Hippocampal formation (tissue), 2 donors: ENCODE results near the gene ETFDH.
"Not testable (repeated sequence)": the region's sequence is repeated elsewhere in the genome, so short reads cannot be mapped to it uniquely, and the experiment has no call there.

Experiments used
- DNase-seq, 2 donors: peaks; one replicate each; lab custom pipeline; 2025; lab: John Stamatoyannopoulos, UW

ETFDH gene

DNA sequence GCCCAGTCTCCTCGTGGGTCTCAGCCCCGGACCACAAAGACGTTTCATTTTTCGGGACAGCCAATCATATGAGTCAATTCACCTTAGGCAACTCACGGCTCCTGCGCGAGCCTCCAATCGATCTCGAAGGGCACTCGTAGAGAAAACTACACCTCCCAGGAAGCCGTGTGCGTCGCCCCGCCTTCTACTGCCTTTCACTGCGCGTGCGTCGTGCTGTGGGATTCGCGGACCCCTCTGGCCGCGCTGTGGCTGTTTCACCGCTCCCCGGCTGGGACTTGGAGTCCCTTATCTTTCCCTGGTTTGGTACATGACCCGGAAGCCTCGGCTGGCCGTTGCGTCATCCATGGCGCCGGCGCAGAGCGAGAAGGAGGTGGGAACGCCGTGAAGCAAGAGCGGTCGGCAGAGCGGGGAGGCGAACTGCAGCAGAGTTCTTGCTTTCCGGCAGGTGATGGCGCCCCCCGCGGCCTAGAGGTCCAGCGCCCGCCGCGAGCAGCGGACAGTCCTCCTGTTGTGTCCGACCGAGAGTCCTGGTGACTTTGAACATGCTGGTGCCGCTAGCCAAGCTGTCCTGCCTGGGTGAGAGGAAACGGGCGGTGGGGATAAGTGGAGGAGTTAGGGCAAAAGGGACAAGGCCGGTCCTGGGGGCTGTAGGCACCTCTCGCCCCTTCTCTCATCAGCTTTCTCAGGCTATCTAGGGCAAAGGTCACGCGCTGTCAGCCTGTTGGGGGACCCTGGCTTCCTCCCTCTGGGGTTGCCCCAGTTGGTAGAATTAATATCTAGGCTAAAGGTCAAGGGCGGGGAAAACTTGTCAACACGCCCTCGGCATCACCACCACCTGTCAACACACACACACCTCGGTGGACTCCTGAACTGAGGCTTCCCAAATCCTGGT is at the start of gene ETFDH:
Gene ETFDH (plus strand): TSS at position 382 of the 892 bp plus-strand sequence. CDS start 161 bp downstream, at position 543.
- DNase-seq = peak; percentile 99 to 100

DNA sequence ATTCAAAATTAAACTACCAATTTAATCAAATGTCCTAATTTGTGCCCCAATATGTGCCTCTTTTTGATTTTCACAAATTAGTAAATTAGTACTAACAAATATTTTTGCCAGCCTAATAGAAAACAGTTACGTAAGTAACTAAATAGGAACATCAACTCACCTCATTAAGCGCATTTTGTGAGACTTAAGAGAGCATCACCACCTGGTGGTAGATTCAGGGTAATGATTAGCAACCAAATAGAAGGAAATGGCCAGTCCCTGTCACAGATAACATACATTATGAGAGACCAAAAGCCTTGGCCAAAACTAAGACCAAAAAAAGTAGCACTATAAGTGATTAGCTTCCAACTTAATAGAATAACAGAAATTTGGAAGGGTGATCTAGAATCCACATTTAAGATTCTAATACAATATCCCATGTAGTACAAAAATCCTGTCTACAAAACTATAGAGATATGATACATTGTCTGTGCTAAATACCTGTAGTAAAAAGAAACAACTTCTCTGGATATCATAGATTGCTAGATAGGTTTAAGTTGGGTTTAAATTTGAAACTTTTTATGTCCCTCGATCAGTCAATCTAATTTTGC is 47.1 kb upstream of the ETFDH start:
- peak in 1 of 2 donors; percentile 68 for DNase-seq

DNA sequence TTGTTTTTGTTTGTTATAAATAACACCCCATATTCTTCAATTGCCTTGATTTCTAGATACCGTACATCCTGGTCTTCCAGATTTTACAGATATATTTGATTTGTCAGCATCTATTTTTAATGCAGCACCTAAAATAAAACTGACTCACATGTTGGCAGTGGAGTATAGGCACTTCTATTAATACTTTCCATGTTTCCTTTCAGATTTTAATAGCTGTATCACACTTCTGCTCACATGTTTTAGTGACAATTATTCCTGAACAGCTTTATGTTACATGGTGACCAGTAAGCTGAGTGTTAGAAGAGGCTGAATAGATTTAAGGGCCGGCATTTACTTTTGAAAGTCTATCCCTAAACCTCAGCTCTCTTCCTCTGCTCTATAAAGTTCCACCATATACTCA is 46.6 kb upstream of the ETFDH start:
- DNase-seq = no peak

DNA sequence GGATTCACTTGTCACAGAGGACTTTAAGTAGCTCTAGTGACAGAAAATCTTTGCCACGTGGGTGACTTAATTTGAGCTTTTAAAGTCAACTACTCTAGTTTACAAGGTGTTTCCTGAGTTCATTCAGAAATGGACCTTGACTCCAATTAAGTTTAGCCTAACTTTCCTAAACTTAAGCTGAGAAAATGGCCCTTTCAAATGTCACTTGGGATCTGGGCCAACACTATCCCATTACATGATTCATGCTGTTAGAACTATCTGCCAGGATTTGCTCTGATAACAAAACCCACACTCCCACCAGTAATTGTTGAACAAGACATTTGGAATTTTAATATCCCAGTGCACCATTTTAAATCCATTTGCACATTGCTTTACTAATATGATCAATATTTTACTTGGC is 41.2 kb upstream of the ETFDH start:
- no peak for DNase-seq

DNA sequence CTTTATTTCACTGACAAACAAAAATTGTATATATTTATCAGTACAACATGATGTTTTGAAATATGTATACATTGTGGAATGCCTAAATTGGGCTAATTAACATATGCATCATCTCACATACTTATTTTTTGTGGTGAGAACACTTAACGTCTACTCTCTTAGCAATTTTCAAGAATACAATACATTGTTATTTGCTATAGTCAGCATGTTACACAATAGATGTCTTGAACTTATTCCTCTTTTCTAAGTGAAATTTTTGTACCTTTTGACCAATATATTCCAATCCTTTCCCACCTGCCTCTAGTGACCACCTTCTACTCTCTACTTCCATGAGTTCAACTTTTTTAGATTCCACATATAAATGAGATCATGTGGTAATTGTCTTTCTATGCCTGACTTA is 35.5 kb upstream of the ETFDH start:
- no peak for DNase-seq

DNA sequence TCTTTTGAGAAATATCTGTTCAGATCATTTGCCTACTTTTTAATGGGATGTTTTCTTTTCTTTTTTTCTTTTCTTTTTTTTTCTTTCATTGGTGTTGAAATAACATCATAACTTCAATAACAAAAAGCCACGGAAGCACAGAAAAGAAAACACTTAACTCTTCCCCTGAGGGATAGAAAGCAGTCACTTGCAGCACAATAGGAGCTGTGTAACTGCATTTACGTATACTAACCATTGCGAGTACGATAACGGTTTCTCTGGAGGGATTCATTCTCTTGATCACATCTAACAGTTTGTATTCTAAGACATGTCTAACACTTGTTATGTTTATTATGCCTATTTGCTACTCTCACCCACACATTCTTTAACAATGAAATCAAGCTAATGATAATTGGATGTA is 27.7 kb upstream of the ETFDH start:
- no peak for DNase-seq

DNA sequence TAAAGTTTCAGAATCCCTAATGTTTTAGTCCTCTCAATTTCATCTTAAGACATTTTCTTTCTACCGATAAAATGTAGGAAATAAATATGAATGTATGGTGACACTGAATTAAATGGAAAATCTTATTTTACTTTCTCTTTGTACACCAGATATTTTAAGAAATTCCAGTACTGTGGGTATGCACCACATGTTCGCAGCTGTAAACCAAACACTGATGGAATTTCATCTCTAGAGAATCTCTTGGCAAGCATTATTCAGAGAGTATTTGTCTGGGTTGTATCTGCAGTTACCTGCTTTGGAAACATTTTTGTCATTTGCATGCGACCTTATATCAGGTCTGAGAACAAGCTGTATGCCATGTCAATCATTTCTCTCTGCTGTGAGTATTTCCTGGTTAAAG is 27.3 kb upstream of the ETFDH start:
- no peak for DNase-seq

DNA sequence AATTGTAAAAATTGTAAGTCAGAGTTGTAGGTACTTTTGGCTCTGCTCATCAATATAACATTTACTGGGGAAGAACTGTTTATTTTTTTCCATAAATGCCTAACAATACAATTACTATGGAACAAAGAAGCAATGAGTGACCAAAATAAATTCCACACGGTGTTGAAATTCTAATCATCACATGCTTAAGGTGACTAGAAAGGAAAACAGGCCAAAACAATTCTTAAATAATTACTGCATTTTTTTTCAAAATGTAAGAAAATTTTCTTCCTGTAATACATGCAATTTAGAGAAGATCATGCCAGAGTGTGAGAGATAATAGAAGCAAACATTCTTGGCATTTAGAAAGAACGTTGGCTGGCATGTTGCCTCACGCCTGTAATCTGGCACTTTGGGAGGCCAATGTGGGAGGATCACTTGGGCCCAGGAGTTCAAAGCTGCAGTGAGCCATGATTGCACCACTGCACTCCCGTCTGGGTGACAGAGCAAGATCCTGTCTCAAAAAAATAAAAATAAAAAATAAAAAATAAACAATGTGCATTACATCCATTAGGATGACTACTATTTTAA is 22.9 kb upstream of the ETFDH start:
- no peak for DNase-seq

DNA sequence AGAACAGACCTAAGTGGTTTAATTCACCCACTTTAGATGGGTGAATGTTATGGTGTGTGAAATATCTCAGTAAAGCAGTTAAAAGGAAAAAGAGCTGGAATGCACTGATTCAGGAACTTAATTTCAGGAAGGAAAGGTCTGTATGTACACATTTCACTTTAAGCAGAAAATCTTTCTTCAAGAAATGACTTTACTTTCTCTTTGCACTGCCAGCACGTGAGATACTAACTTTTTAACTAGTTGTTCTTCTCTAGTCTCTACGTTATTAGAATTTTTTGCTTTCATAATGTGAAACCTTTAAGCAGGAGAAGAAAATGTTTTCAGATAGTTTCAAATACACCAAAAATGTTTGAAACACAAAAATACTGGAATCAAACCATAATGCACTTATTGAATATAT is 19.2 kb upstream of the ETFDH start:
- no peak for DNase-seq

DNA sequence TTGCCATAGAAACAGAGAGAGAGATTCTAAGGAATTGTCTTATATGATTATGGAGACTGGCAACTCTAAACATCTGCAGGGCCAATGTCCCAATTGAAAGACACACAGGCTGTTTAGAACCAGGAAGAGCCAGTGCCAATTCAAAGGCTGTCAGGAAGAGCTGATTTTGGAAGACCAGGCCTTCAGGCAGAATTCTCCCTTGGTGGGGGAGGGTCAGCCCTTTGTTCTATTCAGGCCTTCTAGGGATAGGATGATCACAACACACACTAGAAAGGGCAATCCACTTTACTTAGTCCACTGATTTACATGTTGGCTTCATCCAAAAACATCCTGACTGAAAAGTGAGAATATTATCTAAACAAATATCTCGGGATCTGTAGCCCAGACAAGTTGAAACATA is 15.7 kb upstream of the ETFDH start:
- no peak for DNase-seq

DNA sequence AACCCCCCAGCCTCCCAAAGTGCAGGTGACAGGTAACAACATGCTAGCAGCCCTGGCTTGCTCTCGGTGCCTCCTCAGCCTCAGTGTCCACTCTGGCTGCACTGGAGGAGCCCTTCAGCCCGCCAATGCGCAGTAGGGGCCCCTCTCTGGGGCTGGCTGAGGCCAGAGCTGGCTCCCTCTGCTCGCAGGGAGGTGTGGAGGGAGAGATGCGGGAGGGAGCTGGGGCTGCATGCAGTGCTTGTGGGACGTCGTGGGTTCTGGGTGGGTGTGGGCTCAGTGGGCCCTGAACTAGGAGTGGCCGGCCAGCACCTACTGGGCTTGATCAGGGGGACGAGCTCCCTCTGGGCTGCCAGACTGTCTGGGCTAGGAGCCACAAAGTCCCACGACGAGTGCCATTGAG is 14.8 kb upstream of the ETFDH start:
- DNase-seq = no peak

DNA sequence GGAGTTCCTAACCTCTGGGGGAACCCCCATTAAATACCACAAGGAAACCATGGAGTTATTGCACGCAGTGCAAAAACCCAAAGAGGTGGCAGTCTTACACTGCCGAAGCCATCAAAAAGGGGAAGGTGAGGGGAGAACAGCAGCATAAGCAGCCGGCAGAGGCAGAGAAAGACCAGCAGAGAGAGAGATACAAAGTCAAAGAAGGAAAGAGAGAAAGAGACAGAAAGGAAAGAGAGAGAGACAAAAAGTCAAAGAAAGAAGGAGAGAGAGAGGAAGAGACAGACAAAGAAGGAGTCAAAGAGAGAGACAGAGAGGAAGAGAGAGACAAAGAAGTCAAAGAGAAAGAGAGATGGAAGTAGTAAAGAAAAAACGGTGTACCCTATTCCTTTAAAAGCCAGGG is 8.8 kb upstream of the ETFDH start:
- not testable (repeated sequence) for DNase-seq

DNA sequence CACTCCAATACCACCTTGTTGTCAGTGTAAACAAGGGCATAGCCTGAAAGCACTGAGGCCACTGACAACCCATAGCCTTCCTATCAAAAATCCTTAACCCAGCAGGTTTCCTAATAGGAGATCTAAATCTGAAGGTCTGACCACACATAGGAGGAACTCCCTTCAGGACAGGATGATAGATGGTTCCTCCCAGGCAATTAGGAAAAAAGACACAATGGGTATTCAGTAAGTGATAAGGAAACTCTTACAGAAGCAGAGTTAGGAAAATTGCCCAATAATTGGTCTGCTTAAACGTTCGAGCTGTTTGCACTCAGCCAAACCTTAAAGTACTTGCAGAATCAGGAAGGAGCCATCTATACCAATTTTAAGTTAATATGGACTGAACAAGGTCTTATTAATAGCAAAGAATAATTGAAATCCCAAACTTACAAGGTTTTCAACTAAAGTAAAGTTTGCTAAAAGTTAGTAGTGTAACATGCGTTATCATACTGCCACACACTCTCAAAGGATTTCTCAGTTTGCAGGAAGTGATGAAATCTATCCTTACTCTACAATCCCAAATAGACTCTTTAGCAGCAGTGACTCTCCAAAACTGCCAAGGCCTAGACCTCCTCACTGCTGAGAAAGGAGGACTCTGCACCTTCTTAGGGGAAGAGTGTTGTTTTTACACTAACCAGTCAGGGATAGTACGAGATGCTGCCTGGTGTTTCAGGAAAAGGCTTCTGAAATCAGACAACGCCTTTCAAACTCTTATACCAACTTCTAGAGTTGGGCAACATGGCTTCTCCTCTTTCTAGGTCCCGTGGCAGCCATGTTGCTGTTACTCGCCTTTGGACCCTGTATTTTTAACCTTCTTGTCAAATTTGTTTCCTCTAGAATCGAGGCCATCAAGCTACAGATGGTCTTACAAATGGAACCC is 8.1 kb upstream of the ETFDH start:
- not testable (repeated sequence) for DNase-seq

DNA sequence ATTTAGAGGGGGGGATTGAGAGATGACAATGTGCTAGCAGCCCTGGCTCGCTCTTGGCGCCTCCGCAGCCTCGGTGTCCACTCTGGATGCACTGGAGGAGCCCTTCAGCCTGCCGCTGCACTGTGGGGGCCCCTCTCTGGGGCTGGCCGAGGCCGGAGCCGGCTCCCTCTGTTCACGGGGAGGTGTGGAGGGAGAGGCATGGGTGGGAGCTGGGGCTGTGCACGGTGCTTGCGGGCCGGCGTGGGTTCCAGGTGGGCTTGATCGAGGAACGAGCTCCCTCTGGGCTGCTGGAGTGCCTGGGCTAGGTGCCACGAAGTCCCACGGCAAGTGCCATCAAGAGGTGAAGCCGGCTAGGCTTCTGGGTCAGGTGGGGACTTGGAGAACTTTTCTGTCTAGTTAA is 7.3 kb upstream of the ETFDH start:
- DNase-seq = no peak

DNA sequence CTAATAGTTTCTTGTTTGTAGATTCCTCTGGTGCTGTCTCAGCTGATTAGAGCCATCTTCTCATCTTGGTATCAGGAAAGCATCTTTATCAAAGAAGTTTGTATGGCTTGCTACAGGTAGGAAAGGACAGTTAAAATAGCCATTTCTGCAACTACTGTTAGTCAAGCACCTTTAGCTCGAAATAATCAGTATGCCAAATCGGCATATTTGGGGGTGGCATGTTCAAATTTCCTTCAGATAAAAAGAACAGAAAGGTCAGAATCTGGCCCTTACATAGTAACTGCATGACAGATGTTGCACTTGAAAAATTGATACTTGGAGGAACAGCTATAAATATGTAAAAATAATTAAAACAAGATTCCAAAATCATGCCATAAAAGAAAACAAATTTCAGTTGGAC is 5.2 kb upstream of the ETFDH start:
- no peak for DNase-seq

DNA sequence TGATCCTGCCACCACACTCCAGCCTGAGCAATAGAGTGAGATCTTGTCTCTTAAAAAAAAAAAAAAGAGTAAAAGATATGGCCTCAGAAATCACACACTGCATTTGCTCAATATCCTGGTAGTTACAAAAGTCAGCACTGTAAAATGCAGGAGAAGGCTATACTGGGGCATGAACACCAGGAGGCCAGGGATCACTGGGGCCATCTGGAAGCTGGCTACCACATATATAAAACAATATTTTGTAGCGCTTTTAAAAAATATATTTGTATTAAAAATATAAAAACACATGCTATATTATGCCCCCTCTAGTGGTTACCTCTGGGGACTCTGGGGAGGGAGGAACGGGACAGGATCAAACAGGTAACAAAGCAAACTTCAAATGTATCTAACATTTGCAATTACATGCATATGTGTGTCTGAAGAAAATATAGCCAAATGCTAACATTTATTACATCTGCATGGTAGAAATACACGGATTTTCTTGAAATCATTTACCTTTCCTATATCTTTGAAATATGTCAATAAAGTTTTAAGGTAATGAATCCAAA is 4.4 kb upstream of the ETFDH start:
- no peak for DNase-seq

DNA sequence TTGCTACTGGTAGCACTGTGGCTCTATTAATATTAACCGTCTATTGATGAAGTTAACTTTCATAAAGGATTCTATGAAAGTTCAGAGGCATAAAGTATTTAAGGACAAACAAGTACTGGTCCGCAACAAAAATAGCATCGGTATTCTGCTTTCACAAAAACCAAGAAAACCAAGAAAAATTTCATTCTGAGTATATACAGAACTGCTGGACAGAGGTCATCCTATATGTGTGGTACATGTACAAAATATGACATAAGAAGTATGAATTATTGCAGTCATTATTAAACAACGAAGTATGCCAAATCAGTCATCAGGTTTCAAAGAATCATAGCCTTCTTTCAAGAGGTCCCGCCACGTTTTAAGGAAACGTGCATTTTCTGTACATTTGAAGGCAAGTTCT is 2.8 kb upstream of the ETFDH start:
- DNase-seq = no peak

DNA sequence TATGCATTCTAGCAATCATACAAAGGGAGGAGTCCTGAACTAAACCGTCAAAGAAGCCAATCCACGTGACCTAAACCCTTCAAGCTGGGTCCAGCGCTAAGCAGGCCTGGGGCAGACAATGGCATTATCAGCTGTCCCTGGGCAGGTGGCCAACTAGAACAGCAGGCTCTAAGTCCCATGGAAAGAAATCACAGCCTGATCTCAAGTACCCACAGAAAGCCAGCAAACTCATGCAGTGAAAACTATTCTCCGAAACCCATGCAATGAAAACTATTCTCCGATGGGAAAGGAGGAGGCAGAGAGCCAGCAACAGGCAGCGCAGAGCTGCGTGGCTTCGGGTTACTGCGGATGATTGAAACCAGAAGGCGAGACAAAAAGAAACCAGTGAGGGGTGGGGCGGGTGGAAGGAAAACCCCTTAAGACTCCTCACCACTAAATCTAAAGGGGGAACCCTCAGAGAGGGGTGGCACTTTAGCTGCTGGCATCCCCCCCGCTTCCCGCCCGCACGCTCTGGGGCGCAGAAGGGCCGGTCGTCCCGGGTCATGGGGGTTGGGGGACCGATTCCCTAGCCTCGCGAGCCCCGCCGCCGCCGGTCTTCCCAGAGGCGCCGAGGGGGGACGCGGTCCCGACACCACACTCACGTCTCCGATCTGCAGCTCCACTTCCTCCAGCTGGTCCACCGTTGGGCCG is 976 bp upstream of the ETFDH start:
- DNase-seq = peak; percentile 8 to 12

DNA sequence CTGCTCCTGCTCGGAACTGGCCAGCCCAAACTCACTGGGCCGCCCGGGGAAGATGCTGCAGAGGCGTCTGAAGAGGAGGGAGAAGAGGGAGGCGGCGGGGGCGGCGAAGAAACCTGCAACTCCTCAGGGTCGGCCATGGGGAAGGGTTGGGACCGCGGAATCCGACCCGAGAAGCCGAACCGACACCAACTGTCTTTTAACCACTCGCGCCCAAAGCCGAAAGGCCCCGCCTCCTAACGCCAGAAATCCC is 506 bp upstream of the ETFDH start, which contains the start of gene C4orf46:
Gene C4orf46 (minus strand): TSS at position 223 of the 250 bp plus-strand sequence. CDS start 86 bp downstream, at position 137.
- DNase-seq = no peak

DNA sequence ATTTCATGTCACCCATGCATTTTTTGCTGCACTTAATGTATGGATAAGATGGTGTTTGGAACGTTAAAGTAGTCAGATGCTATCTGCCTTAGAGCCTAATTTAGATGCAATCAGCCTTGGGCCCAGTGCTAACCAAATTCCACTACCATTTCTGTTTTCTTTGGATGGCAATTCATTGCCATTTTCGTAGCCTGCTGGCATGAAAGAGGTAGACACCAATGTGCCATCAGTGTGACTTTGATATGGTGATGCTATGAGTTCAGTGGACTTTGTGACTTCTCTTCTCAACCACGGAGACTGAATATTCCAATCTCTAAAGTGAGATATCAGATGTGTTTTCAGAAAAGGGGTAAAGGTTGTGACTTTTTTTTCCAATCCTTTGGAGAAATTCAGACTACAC is 1.5 kb downstream of the ETFDH start:
- DNase-seq = no peak

DNA sequence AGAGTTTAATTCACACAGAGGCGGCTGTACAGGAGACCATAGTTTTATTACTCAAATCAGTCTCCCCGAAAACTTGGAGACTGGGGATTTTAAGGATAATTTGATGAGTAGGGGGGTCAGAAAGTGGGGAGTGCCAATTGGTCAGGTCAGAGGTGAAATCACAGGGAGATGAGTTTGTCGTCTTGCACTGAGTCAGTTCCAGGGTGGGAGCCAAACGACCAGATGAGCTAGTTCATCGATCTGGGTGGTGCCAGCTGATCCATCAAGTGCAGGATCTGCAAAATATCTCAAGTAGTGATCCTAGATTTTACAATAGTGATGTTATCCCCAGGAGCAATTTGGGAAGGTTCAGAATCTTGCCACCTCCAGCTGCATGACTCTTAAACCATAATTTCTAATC is 4.0 kb downstream of the ETFDH start:
- no peak for DNase-seq
